ENCODE data around the gene RETN.

RETN gene

DNA sequence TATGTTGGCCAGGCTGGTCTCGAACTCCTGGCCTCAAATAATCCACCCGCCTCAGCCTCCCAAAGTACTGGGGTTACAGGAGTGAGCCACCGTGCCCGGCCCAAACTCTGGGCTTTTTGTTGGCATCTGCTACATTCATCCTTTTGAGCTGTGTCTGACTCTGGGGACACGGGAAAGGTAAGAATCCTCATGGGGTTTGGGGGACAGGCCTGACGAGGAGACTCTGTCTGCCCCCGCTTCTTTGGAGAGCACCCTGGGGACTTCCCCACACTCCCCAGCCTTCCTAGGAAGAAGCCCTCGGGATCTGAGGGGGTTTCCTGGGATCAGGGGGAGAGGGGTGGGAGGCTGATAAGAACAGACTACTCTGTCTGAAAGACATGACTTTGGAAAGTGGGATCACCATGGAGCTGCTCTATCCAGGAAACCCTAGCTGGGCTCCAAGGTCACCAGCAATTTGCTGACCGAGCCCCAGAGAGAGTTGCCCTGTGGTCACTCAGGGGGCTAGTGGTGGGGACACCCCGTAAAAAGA lies 41.1 kb downstream of the RETN start:
- no peak for DNase-seq

DNA sequence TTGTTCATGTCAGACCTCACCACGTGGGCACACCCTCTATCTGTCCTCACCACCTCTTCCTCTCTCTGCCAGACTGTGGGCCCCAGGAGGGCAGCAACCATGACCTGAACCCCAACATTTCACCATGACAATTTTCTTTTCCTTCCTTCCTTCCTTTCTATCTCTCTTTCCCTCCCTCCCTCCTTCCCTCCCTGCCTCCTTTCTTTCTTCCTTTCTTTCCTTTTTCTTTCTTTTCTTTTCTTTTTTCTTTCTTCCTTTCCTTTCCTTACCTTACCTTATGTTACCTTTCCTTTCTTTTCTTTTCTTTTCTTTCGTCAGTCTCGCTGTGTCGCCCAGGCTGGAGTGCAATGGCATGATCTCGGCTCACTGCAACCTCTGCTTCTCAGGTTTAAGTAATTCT lies 41.8 kb downstream of the RETN start:
- DNase-seq = no peak

DNA sequence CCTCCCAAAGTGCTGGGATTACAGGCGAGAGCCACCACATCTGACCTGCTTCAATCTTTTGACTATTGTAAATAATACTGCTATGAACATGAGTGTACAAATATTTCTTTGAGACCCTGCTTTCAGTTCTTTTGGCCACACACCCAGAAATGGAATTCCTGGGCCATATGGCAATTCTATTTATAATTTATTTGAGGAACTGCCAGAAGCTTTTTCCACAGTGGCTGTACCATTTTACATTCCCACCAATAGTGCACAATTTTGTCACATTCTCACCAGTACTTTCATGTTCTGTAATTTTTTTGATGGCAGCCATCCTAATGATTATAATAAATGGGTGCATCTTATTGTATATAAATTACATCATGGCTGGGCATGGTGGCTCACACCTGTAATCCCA lies 46.8 kb downstream of the RETN start:
- DNase-seq = no peak

DNA sequence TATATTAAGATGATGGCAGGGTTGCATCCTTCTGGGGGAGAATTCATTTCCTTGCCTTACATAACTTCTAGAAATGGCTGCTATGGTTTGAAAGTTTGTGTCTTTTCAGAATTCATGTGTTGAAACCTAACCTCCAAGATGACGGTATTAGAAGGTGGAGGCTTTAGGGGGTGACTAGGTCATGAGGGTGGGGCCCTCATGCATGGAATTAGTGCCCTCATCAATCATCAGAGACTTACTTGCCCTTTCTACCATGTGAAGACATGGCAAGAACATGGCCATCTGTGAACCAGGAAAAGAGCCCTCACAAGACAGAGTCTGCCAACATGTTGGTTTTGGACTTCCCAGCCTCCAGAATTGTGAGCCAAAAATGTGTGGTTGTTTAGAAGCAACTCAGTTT lies 47.9 kb downstream of the RETN start:
- no peak for DNase-seq

DNA sequence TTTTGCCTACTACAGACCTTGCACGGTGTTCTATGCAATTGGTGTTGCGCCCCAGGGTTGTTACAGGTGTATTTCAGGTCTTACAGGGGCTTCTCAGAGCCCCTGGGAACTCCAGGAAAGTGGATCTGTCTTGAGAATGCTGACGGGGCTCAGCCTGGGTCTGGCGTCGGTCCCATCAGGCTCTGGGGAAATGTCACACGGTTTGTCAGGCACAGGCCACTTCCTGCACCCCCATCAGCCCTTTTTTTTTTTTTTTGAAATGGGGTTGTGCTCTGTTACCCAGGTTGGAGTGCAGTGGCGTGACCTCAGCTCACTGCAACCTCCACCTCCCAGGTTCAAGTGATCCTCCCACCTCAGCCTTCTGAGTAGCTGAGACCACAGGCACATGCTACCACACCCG lies 49.8 kb downstream of the RETN start:
- DNase-seq = no peak
